Measurements from ENCODE around the gene FOXC1. TPM values are rescaled to one million over a fixed set of nuclear protein-coding genes. Genes with fewer than 3 reads are reported as not detected.

Gene FOXC1
- total RNA-seq, 1 experiment from 2014 or later, result not detected

DNA sequence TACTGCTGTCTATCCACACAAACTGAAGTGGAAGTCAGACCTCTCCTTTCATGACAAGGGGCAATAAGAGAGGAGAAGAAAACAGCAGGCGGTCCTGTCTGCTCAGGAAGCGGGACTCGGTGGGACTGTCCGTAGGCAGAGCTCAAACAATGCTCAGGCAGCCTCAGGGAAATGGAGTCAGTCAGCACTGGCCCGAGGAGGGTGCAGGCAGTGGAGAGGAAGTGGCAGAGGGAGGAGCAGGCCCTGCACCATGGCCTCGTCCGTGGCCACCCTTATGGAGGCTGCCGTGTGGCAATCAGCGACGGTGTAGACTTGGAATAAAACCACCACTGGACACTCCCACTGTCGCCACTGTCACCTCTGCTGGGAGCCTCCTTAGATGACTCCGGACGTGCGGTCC, 19.6 kb downstream of the FOXC1 start:
- no peak overlapping the region for H4K8ac ChIP-seq (replicated peaks; ENCODE audit: insufficient read length, low read depth, low read length)
- H3K27me3 ChIP-seq (ENCODE audit: insufficient read depth, low read length), result peaks cover 40% of the 10 kb centered on the region
- no peak overlapping the region for H3K9ac ChIP-seq (ENCODE audit: extremely low read depth, insufficient read length, low read length)
- H3K23me2 ChIP-seq (ENCODE audit: insufficient read length, low read depth, low read length, poor library complexity, severe bottlenecking), result peaks cover 7% of the 10 kb centered on the region
- H3K27ac ChIP-seq (ENCODE audit: insufficient read length, low read depth, low read length), result no peak overlapping the region
- H3K4me1 Mint-ChIP-seq, result peaks cover 7% of the 10 kb centered on the region in 2 experiments
- no peak overlapping the region for H2AK5ac ChIP-seq (ENCODE audit: insufficient read length, low read length)
- H3K14ac ChIP-seq (ENCODE audit: insufficient read depth, low read length), result no peak overlapping the region; the same call in 1 of the 2 replicates
- H2BK12ac ChIP-seq (ENCODE audit: insufficient read length, low read depth, low read length), result no peak overlapping the region
- WGBS (ENCODE audit: extremely low coverage, insufficient read length, low lambda C conversion rate), result no CpG with 5 or more reads among the region's 14 CpGs
- H3K4me3 Mint-ChIP-seq, result no peak overlapping the region
- TF ChIP-seq, protein P1, sequence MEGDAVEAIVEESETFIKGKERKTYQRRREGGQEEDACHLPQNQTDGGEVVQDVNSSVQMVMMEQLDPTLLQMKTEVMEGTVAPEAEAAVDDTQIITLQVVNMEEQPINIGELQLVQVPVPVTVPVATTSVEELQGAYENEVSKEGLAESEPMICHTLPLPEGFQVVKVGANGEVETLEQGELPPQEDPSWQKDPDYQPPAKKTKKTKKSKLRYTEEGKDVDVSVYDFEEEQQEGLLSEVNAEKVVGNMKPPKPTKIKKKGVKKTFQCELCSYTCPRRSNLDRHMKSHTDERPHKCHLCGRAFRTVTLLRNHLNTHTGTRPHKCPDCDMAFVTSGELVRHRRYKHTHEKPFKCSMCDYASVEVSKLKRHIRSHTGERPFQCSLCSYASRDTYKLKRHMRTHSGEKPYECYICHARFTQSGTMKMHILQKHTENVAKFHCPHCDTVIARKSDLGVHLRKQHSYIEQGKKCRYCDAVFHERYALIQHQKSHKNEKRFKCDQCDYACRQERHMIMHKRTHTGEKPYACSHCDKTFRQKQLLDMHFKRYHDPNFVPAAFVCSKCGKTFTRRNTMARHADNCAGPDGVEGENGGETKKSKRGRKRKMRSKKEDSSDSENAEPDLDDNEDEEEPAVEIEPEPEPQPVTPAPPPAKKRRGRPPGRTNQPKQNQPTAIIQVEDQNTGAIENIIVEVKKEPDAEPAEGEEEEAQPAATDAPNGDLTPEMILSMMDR (conservative IDR thresholded peaks at IDR 0.05), result no peak
- H2BK120ac ChIP-seq (ENCODE audit: low read depth, low read length, poor library complexity, severe bottlenecking), result no peak overlapping the region
- no peak for DNase-seq
- H2AFZ ChIP-seq (ENCODE audit: low read length), result no peak overlapping the region
- no peaks in the 10 kb centered on the region for H3K79me2 ChIP-seq (ENCODE audit: insufficient read depth, low read length)
- H2BK5ac ChIP-seq (ENCODE audit: insufficient read length, low read length), result no peak overlapping the region
- no peak overlapping the region for H3K23ac ChIP-seq (ENCODE audit: insufficient read length, low read depth, low read length)
- no peak overlapping the region for H3K4me2 ChIP-seq (ENCODE audit: insufficient read depth, insufficient read length, low read length)
- H3K27ac Mint-ChIP-seq, result no peak overlapping the region
- H4K91ac ChIP-seq (ENCODE audit: insufficient read length, low read depth, low read length), result no peak overlapping the region
- H3K18ac ChIP-seq (ENCODE audit: insufficient read length, low read depth, low read length), result no peak overlapping the region
- H3K4ac ChIP-seq (ENCODE audit: low read depth, low read length), result no peak overlapping the region
- no peaks in the 10 kb centered on the region for H3K79me1 ChIP-seq (ENCODE audit: insufficient read depth, low read depth, low read length, poor library complexity, severe bottlenecking)
- no peaks in the 10 kb centered on the region for H3K9me3 ChIP-seq (ENCODE audit: control insufficient read depth, low read depth, low read length)
- H3K36me3 Mint-ChIP-seq (ENCODE audit: insufficient read depth in 1 of 3, low read depth in 3 of 3), result no peaks in the 10 kb centered on the region
- no peaks in the 10 kb centered on the region for H3K4me1 ChIP-seq (ENCODE audit: insufficient read depth, low read length)
- H4K20me1 ChIP-seq (ENCODE audit: control insufficient read depth, insufficient read depth, insufficient read length), result no peaks in the 10 kb centered on the region
- H3T11ph ChIP-seq (ENCODE audit: low read length), result no peak overlapping the region
- H3K56ac ChIP-seq (ENCODE audit: insufficient read length, low read depth, low read length), result no peak overlapping the region
- H3K27me3 Mint-ChIP-seq (ENCODE audit: low read depth), result peaks cover 96% of the 10 kb centered on the region
- no peak overlapping the region for H2BK15ac ChIP-seq (ENCODE audit: low read depth, low read length)
- H3K9me3 Mint-ChIP-seq, result no peaks in the 10 kb centered on the region; a peak in 1 of 5 replicates
- no peak overlapping the region for H2BK20ac ChIP-seq (ENCODE audit: low read depth, low read length, poor library complexity, severe bottlenecking)
- H4K5ac ChIP-seq (ENCODE audit: insufficient read length, low read depth, low read length), result no peak overlapping the region

All from H9 (cell line).